Skeletal muscle tissue (tissue), 4 donors: ENCODE results near the gene MYO9B. TPM values are rescaled to one million over a fixed set of nuclear protein-coding genes. Genes with fewer than 3 reads are reported as not detected.

Source experiments
- H3K27ac ChIP-seq: one replicate; pipeline ENCODE4 v1.7.0; 2013; ENCODE audit warnings: mild to moderate bottlenecking, low read depth, low read length, inconsistent platforms
- H3K27me3 ChIP-seq, 3 donors: one replicate each; pipeline ENCODE4 v1.7.0; 2013; ENCODE audit warnings: low read length in 3 of 3; ENCODE audit not compliant: control insufficient read depth in 3 of 3, insufficient read depth in 3 of 3
- H3K36me3 ChIP-seq, 3 donors: one replicate each; pipeline ENCODE4 v1.7.0; 2013; ENCODE audit warnings: low read length in 3 of 3; ENCODE audit not compliant: control insufficient read depth in 3 of 3, insufficient read depth in 3 of 3
- H3K4me1 ChIP-seq, 3 donors: one replicate each; pipeline ENCODE4 v1.7.0; 2013; ENCODE audit warnings: low read length in 3 of 3, mild to moderate bottlenecking in 3 of 3; ENCODE audit not compliant: control insufficient read depth in 3 of 3, insufficient read depth in 3 of 3
- H3K4me3 ChIP-seq, 3 donors: one replicate each; pipeline ENCODE4 v1.7.0; 2013; ENCODE audit warnings: low read length in 3 of 3
- H3K9ac ChIP-seq, 3 donors: one replicate each; pipeline ENCODE4 v1.7.0; 2013; ENCODE audit warnings: low read length in 3 of 3, mild to moderate bottlenecking in 3 of 3, moderate library complexity in 2 of 3, low read depth in 1 of 3
- H3K9me3 ChIP-seq, 3 donors: one replicate each; pipeline ENCODE4 v1.7.0; 2013; ENCODE audit warnings: low read length in 3 of 3; ENCODE audit not compliant: control insufficient read depth in 3 of 3
- total RNA-seq: library from RNA; depleted of rRNA; stranded (reverse); fragments of >200 nt; gene quantifications from one replicate; pipeline ENCODE4 v1.2.3, GENCODE V29; 2014
- donor health status: Osteomylitis.

Gene MYO9B
- total RNA-seq, 1 donor from 2014 or later, result 12.5 TPM

- H3K4me1 ChIP-seq, result no peaks in the 10 kb centered on the region
- no peak overlapping the region for H3K27ac ChIP-seq
- no peak overlapping the region for H3K9ac ChIP-seq
- H3K36me3 ChIP-seq, result peaks cover 24 to 39% (median 31%) of the 10 kb centered on the region in 3 donors
- H3K4me3 ChIP-seq, result no peak overlapping the region
- no peaks in the 10 kb centered on the region for H3K27me3 ChIP-seq
- H3K9me3 ChIP-seq, result no peaks in the 10 kb centered on the region
These were observed 17.3 kb upstream of the MYO9B start for GRCh38 chr19:17058236-17058635.

- no peak overlapping the region for H3K4me3 ChIP-seq
- peaks cover 21 to 32% (median 25%) of the 10 kb centered on the region in 3 donors for H3K36me3 ChIP-seq
- no peaks in the 10 kb centered on the region for H3K27me3 ChIP-seq
- H3K9ac ChIP-seq, result no peak overlapping the region
- H3K4me1 ChIP-seq, result no peaks in the 10 kb centered on the region
- H3K27ac ChIP-seq, result no peak overlapping the region
- no peaks in the 10 kb centered on the region for H3K9me3 ChIP-seq
These were observed 14.8 kb upstream of the MYO9B start for GRCh38 chr19:17060802-17061201.

GRCh38 chr19:17061205-17061604 lies 14.4 kb upstream of the MYO9B start:
- H3K36me3 ChIP-seq, result peaks cover 20 to 29% (median 25%) of the 10 kb centered on the region in 3 donors
- no peak overlapping the region for H3K4me3 ChIP-seq
- H3K9me3 ChIP-seq, result no peaks in the 10 kb centered on the region
- no peak overlapping the region for H3K27ac ChIP-seq
- H3K4me1 ChIP-seq, result no peaks in the 10 kb centered on the region
- no peaks in the 10 kb centered on the region for H3K27me3 ChIP-seq
- H3K9ac ChIP-seq, result no peak overlapping the region

- Histone ChIP-seq H3K27ac (no peak overlapping the region), H3K27me3 (no peaks in the 10 kb centered on the region), H3K9me3 (no peaks in the 10 kb centered on the region), H3K4me1 (no peaks in the 10 kb centered on the region), H3K9ac (no peak overlapping the region), H3K4me3 (no peak overlapping the region), H3K36me3 (peaks cover 20 to 30% (median 25%) of the 10 kb centered on the region in 3 donors)
These were observed 13.9 kb upstream of the MYO9B start for GRCh38 chr19:17061691-17062090.

- Histone ChIP-seq H3K27ac (no peak overlapping the region), H3K4me3 (no peak overlapping the region), H3K9ac (no peak overlapping the region), H3K27me3 (no peaks in the 10 kb centered on the region), H3K36me3 (peaks cover 13 to 21% (median 17%) of the 10 kb centered on the region in 3 donors), H3K4me1 (no peaks in the 10 kb centered on the region), H3K9me3 (no peaks in the 10 kb centered on the region)
These were observed 12.1 kb upstream of the MYO9B start for GRCh38 chr19:17063428-17063827.

GRCh38 chr19:17069193-17069592 lies 6.4 kb upstream of the MYO9B start:
- H3K27me3 ChIP-seq, result no peaks in the 10 kb centered on the region
- peaks cover 3 to 4% (median 3%) of the 10 kb centered on the region in 3 donors for H3K4me1 ChIP-seq
- H3K4me3 ChIP-seq, result no peak overlapping the region
- no peaks in the 10 kb centered on the region for H3K9me3 ChIP-seq
- no peak overlapping the region for H3K27ac ChIP-seq
- peaks cover 0 to 22% (median 12%) of the 10 kb centered on the region in 3 donors for H3K36me3 ChIP-seq
- no peak overlapping the region for H3K9ac ChIP-seq

GRCh38 chr19:17070421-17070820 lies 5.2 kb upstream of the MYO9B start:
- Histone ChIP-seq H3K27me3 (no peaks in the 10 kb centered on the region), H3K9ac (no peak overlapping the region), H3K4me1 (peaks cover 13% of the 10 kb centered on the region in 3 donors), H3K36me3 (peaks cover 0 to 19% (median 12%) of the 10 kb centered on the region in 3 donors), H3K9me3 (no peaks in the 10 kb centered on the region), H3K27ac (no peak overlapping the region), H3K4me3 (no peak overlapping the region)

- no peaks in the 10 kb centered on the region for H3K27me3 ChIP-seq
- peaks cover 0 to 19% (median 12%) of the 10 kb centered on the region in 3 donors for H3K36me3 ChIP-seq
- no peak overlapping the region for H3K27ac ChIP-seq
- no peak overlapping the region for H3K9ac ChIP-seq
- H3K4me3 ChIP-seq, result no peak overlapping the region
- H3K9me3 ChIP-seq, result no peaks in the 10 kb centered on the region
- peaks cover 13% of the 10 kb centered on the region in 3 donors for H3K4me1 ChIP-seq
These were observed 4.7 kb upstream of the MYO9B start for GRCh38 chr19:17070912-17071311.

DNA sequence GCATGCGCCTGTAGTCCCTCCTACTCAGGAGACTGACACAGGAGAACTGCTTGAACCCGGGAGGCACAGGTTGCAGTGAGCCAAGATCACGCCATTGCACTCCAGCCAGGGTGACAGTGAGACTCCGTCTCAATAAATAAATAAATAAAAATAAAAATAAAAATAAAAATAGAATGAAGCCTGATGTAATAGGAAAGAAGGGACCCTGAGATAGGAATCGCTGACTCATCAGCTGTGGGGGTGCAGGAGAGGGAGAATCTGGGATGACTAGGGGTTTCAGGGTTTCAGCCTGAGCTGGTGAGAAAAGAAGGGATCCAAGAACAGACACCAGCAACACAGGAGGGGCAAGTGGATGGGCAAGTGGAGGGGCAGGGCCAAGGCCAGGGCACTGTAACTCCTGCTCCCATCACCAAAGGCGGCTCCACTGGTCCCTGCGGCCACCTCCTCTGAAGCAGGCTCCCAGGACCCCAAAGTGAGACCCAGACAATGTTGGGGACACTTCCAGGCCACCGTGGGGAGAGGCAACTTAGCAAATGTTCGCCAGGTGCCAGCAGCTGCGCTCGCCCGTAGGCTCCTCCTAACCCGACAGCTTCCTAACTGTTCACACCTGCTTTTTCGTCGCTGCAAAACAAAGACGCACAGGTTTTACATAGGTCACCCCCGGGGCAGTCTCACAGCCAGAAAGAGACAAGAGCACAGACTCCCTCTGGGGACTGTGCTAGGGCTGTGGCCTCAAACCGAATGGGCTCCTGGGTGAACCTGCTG lies 1.5 kb upstream of the MYO9B start:
- peak overlapping the region in 2 of 3 donors; percentile 82 to 83 for H3K9ac ChIP-seq
- H3K4me3 ChIP-seq, result peak overlapping the region; percentile 79 to 97 (median 94)
- no peak overlapping the region for H3K27ac ChIP-seq
- H3K36me3 ChIP-seq, result peaks cover 0 to 12% (median 4%) of the 10 kb centered on the region in 3 donors
- H3K9me3 ChIP-seq, result no peaks in the 10 kb centered on the region
- no peaks in the 10 kb centered on the region for H3K27me3 ChIP-seq
- H3K4me1 ChIP-seq, result peaks cover 28 to 38% (median 32%) of the 10 kb centered on the region in 3 donors

DNA sequence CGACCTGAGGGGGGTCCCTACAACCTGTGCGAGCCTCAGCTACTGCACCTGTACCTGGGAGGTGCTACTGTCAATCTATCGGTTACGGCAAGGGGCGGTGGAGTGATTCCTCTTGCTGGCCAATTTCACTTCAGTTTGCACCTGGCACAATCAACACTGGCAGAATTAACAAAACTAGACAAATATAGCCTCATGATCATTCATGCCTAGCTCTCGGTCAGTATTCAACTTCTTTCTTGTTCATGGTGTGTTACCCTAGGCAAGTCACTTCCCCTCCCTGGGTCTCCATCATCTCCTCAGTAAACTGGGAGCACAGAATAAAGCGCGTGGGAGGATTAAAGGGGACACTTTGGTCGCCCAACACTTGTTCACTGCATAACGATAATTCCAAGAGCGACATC lies 943 bp upstream of the MYO9B start:
- H3K4me3 ChIP-seq, result peak overlapping the region; percentile 79 to 97 (median 94)
- H3K36me3 ChIP-seq, result peaks cover 0 to 12% (median 2%) of the 10 kb centered on the region in 3 donors
- H3K9ac ChIP-seq, result peak overlapping the region; percentile 81 to 83 (median 82)
- H3K9me3 ChIP-seq, result no peaks in the 10 kb centered on the region
- H3K27me3 ChIP-seq, result no peaks in the 10 kb centered on the region
- H3K27ac ChIP-seq, result peak overlapping the region; percentile 77
- H3K4me1 ChIP-seq, result peaks cover 28 to 44% (median 34%) of the 10 kb centered on the region in 3 donors
